Keratinocyte (primary cell): ENCODE results near the gene THSD8.

Source experiments
- EZH2 ChIP-seq: IDR thresholded peaks from one replicate; pipeline ENCODE4 v1.6.1; 2012; ENCODE audit warnings: inconsistent platforms, mild to moderate bottlenecking, low read length, moderate library complexity
- TF ChIP-seq, protein P1 (sequence below), 3 experiments: IDR thresholded peaks in 1 of 3; conservative IDR thresholded peaks in 1 of 3; optimal IDR thresholded peaks in 1 of 3; 2 replicates in 2 of 3; 3 replicates in 1 of 3; pipeline versions ENCODE3 to v1.5.1; 2011; ENCODE audit warnings: low read length in 3 of 3, mild to moderate bottlenecking in 3 of 3, moderate library complexity in 2 of 3, control low read depth in 1 of 3, inconsistent platforms in 1 of 3; ENCODE audit not compliant: insufficient read depth in 2 of 3; ENCODE audit errors: extremely low read depth in 1 of 3

GRCh38 chr19:12784871-12785430 is 16.9 kb upstream of the THSD8 start:
- TF ChIP-seq, protein P1, sequence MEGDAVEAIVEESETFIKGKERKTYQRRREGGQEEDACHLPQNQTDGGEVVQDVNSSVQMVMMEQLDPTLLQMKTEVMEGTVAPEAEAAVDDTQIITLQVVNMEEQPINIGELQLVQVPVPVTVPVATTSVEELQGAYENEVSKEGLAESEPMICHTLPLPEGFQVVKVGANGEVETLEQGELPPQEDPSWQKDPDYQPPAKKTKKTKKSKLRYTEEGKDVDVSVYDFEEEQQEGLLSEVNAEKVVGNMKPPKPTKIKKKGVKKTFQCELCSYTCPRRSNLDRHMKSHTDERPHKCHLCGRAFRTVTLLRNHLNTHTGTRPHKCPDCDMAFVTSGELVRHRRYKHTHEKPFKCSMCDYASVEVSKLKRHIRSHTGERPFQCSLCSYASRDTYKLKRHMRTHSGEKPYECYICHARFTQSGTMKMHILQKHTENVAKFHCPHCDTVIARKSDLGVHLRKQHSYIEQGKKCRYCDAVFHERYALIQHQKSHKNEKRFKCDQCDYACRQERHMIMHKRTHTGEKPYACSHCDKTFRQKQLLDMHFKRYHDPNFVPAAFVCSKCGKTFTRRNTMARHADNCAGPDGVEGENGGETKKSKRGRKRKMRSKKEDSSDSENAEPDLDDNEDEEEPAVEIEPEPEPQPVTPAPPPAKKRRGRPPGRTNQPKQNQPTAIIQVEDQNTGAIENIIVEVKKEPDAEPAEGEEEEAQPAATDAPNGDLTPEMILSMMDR (optimal IDR thresholded peaks at IDR 0.05 in 1 of 3, IDR thresholded peaks at IDR 0.05 in 1 of 3, conservative IDR thresholded peaks at IDR 0.05 in 1 of 3; ENCODE audit: extremely low read depth in 1 of 3, insufficient read depth in 2 of 3, low read length in 3 of 3): no peak
- TF ChIP-seq EZH2: no peak
